ENCODE data around the gene TAC3.
"Not testable (repeated sequence)": the region's sequence is repeated elsewhere in the genome, so short reads cannot be mapped to it uniquely, and the experiment has no call there.

Gene TAC3

GRCh38 chr12:57025196-57025595 lies 8.9 kb upstream of the TAC3 start:
- Histone ChIP-seq H3K27me3 (peaks cover 0 to 25% of the 10 kb centered on the region in 2 donors), H3K9me3 (no peaks in the 10 kb centered on the region), H3K36me3 (no peaks in the 10 kb centered on the region), H3K4me3 (no peak overlapping the region), H3K4me1 (no peaks in the 10 kb centered on the region), H3K27ac (no peak overlapping the region)
- TF ChIP-seq CTCF (IDR thresholded peaks at IDR 0.05), result no peak
- intact Hi-C loops (cut with DNase I; ENCODE audit: low total_unique reads), result no loop called here
- DNase-seq, result no peak

- intact Hi-C loops (cut with DNase I; ENCODE audit: low total_unique reads), result not testable (repeated sequence)
Measured at GRCh38 chr12:57022324-57022723, 6.0 kb upstream of the TAC3 start.

GRCh38 chr12:57019983-57020719 lies 3.8 kb upstream of the TAC3 start:
- TF ChIP-seq CTCF (IDR thresholded peaks at IDR 0.05), result no peak
- Histone ChIP-seq H3K9me3 (no peaks in the 10 kb centered on the region), H3K36me3 (no peaks in the 10 kb centered on the region), H3K27me3 (peaks cover 0 to 17% of the 10 kb centered on the region in 2 donors), H3K4me3 (no peak overlapping the region), H3K27ac (no peak overlapping the region), H3K4me1 (no peaks in the 10 kb centered on the region)
- no peak for DNase-seq
- intact Hi-C loops (cut with DNase I; ENCODE audit: low total_unique reads), result no loop called here

More at GRCh38 chr12:57022324-57022723, 6.0 kb upstream of the TAC3 start:
- H3K4me3 ChIP-seq, H3K4me1 ChIP-seq, H3K27ac ChIP-seq, H3K36me3 ChIP-seq, DNase-seq, H3K9me3 ChIP-seq: not testable (repeated sequence)
- peaks cover 0 to 11% of the 10 kb centered on the region in 2 donors for H3K27me3 ChIP-seq

GRCh38 chr12:57018906-57019305 lies 2.6 kb upstream of the TAC3 start:
- Histone ChIP-seq H3K4me1 (no peaks in the 10 kb centered on the region), H3K27me3 (peaks cover 0 to 29% of the 10 kb centered on the region in 2 donors), H3K27ac (no peak overlapping the region), H3K36me3 (no peaks in the 10 kb centered on the region), H3K9me3 (no peaks in the 10 kb centered on the region), H3K4me3 (no peak overlapping the region)
- DNase-seq, result no peak
- intact Hi-C loops (cut with DNase I; ENCODE audit: low total_unique reads), result no loop called here
- TF ChIP-seq CTCF (IDR thresholded peaks at IDR 0.05), result no peak

- intact Hi-C loops (cut with DNase I; ENCODE audit: low total_unique reads); H3K9me3 ChIP-seq: not testable (repeated sequence)
Measured at GRCh38 chr12:57018353-57018752, 2.0 kb upstream of the TAC3 start.

GRCh38 chr12:57012600-57013465 lies 3.5 kb downstream of the TAC3 start:
- peaks cover 0 to 32% of the 10 kb centered on the region in 2 donors for H3K27me3 ChIP-seq
- no peak for DNase-seq
- no peaks in the 10 kb centered on the region for H3K4me1 ChIP-seq
- intact Hi-C loops (cut with DNase I; ENCODE audit: low total_unique reads), result no loop called here
- H3K4me3 ChIP-seq, result no peak overlapping the region
- no peak overlapping the region for H3K27ac ChIP-seq
- no peaks in the 10 kb centered on the region for H3K9me3 ChIP-seq
- TF ChIP-seq CTCF (IDR thresholded peaks at IDR 0.05), result no peak
- H3K36me3 ChIP-seq, result no peaks in the 10 kb centered on the region

More at GRCh38 chr12:57018353-57018752, 2.0 kb upstream of the TAC3 start:
- not testable (repeated sequence) for H3K4me3 ChIP-seq, H3K4me1 ChIP-seq, H3K36me3 ChIP-seq, H3K27ac ChIP-seq, DNase-seq
- H3K27me3 ChIP-seq, result peaks cover 0 to 32% of the 10 kb centered on the region in 2 donors

Data from tibial artery (tissue), 4 donors.